Neural progenitor cell (in vitro differentiated cells): Measurements from ENCODE around the gene TVP23B. TPM values are rescaled to one million over a fixed set of nuclear protein-coding genes. Genes with fewer than 3 reads are reported as not detected.

Experiments used
- DNase-seq: peaks from one replicate; pipeline ENCODE4 v3.0.0-alpha.2; 2016; ENCODE audit warnings: low spot score
- H2AFZ ChIP-seq: fragments of 200-600 bp; sonication (generic); replicated peaks from 2 replicates; pipeline ENCODE4 v1.6.1; 2016; ENCODE audit warnings: antibody characterized with exemption
- H3F3A ChIP-seq: fragments of 200-600 bp; sonication (generic); 2 replicates; pipeline ENCODE4 v1.6.1; 2016; ENCODE audit warnings: antibody characterized with exemption, low read depth
- H3K27ac ChIP-seq: fragments of 200-600 bp; sonication (generic); 2 replicates; pipeline ENCODE4 v1.5.1; 2016; ENCODE audit warnings: mild to moderate bottlenecking
- H3K27me3 ChIP-seq: fragments of 200-600 bp; sonication (generic); 2 replicates; pipeline ENCODE4 v1.6.1; 2016; ENCODE audit warnings: mild to moderate bottlenecking, moderate library complexity
- H3K36me3 ChIP-seq: fragments of 200-600 bp; sonication (generic); 2 replicates; pipeline ENCODE4 v1.5.1; 2016
- H3K4me1 ChIP-seq: fragments of 200-600 bp; sonication (generic); 2 replicates; pipeline ENCODE4 v1.6.1; 2016; ENCODE audit warnings: mixed run types
- H3K4me2 ChIP-seq: fragments of 200-600 bp; sonication (generic); 2 replicates; pipeline ENCODE4 v1.6.1; 2016
- H3K4me3 ChIP-seq: fragments of 200-600 bp; sonication (generic); 2 replicates; pipeline ENCODE4 v1.5.1; 2016
- H3K79me2 ChIP-seq: fragments of 200-600 bp; sonication (generic); 2 replicates; pipeline ENCODE4 v1.6.1; 2016; ENCODE audit warnings: low read depth
- H3K9ac ChIP-seq: fragments of 200-600 bp; sonication (generic); 2 replicates; pipeline ENCODE4 v1.6.1; 2016
- H3K9me3 ChIP-seq: fragments of 200-600 bp; sonication (generic); 2 replicates; pipeline ENCODE4 v1.5.1; 2016; ENCODE audit warnings: low read depth
- H4K20me1 ChIP-seq: fragments of 200-600 bp; sonication (generic); 2 replicates; pipeline ENCODE4 v1.6.1; 2016; ENCODE audit warnings: low read depth
- H3K27ac Mint-ChIP-seq: 3 replicates; pipeline ENCODE4 v1.8.0; 2021; ENCODE audit warnings: mixed read lengths
- H3K27me3 Mint-ChIP-seq: 2 replicates; pipeline ENCODE4 v1.8.0; 2022; ENCODE audit warnings: low read depth, mild to moderate bottlenecking, inconsistent platforms, moderate library complexity, mixed read lengths; ENCODE audit not compliant: insufficient read depth
- H3K36me3 Mint-ChIP-seq: 3 replicates; pipeline ENCODE4 v1.8.0; 2021; ENCODE audit warnings: mixed read lengths
- H3K4me1 Mint-ChIP-seq: 3 replicates; pipeline ENCODE4 v1.8.0; 2021; ENCODE audit warnings: mixed read lengths
- H3K4me3 Mint-ChIP-seq: 3 replicates; pipeline ENCODE4 v1.8.0; 2021; ENCODE audit warnings: mild to moderate bottlenecking, moderate library complexity, mixed read lengths
- H3K9me3 Mint-ChIP-seq: 3 replicates; pipeline ENCODE4 v1.8.0; 2020; ENCODE audit warnings: mixed read lengths
- CTCF ChIP-seq: fragments of 200-600 bp; sonication (generic); IDR thresholded peaks from 2 replicates; pipeline ENCODE4 v1.5.1; 2017; ENCODE audit warnings: antibody characterized with exemption, mild to moderate bottlenecking
- EZH2 ChIP-seq: fragments of 200-600 bp; sonication (generic); IDR thresholded peaks from 2 replicates; pipeline ENCODE4 v1.6.1; 2017; ENCODE audit warnings: antibody characterized with exemption, mild to moderate bottlenecking, moderate library complexity
- EZH2phosphoT487 ChIP-seq: fragments of 200-600 bp; sonication (generic); IDR thresholded peaks from 2 replicates; pipeline ENCODE4 v1.6.1; 2017; ENCODE audit warnings: antibody characterized with exemption
- total RNA-seq: library from RNA; depleted of rRNA; stranded (reverse); fragments of >200 nt; gene quantifications from 2 replicates; pipeline ENCODE4 v1.2.3, GENCODE V29; 2015; ENCODE audit warnings: low replicate concordance

TVP23B gene
- total RNA-seq, 1 donor from 2014 or later, result 49.6 TPM

GRCh38 chr17:18850679-18851078 lies 69.7 kb downstream of the TVP23B start:
- Mint-ChIP-seq H3K27me3 (peaks cover 2% of the 10 kb centered on the region), H3K27ac (no peak overlapping the region)
- no peak for TF ChIP-seq CTCF
- no peak for TF ChIP-seq EZH2
- TF ChIP-seq EZH2phosphoT487, result no peak

GRCh38 chr17:18851201-18851600 lies 70.2 kb downstream of the TVP23B start:
- Histone ChIP-seq H3F3A (peaks cover 12% of the 10 kb centered on the region), H3K27ac (no peak overlapping the region), H3K4me3 (no peak overlapping the region), H3K79me2 (peaks cover 15% of the 10 kb centered on the region), H3K9ac (no peak overlapping the region), H3K27me3 (no peaks in the 10 kb centered on the region), H4K20me1 (no peaks in the 10 kb centered on the region), H2AFZ (no peak overlapping the region), H3K4me2 (no peak overlapping the region), H3K9me3 (no peaks in the 10 kb centered on the region), H3K4me1 (peaks cover 6% of the 10 kb centered on the region), H3K36me3 (no peaks in the 10 kb centered on the region)
- Mint-ChIP-seq H3K9me3 (no peaks in the 10 kb centered on the region), H3K4me1 (peaks cover 16% of the 10 kb centered on the region), H3K27me3 (peaks cover 4% of the 10 kb centered on the region), H3K36me3 (no peaks in the 10 kb centered on the region), H3K27ac (no peak overlapping the region), H3K4me3 (no peak overlapping the region)
- TF ChIP-seq EZH2phosphoT487 (no peak), EZH2 (no peak), CTCF (no peak)
- no peak for DNase-seq

More at GRCh38 chr17:18850679-18851078, 69.7 kb downstream of the TVP23B start:
- Histone ChIP-seq H4K20me1 (no peaks in the 10 kb centered on the region), H3K4me3 (no peak overlapping the region), H3K79me2 (peaks cover 14% of the 10 kb centered on the region), H3K4me2 (no peak overlapping the region), H3K4me1 (peaks cover 6% of the 10 kb centered on the region), H3K9me3 (no peaks in the 10 kb centered on the region), H2AFZ (no peak overlapping the region), H3F3A (peaks cover 8% of the 10 kb centered on the region), H3K27ac (no peak overlapping the region), H3K36me3 (no peaks in the 10 kb centered on the region), H3K9ac (no peak overlapping the region), H3K27me3 (no peaks in the 10 kb centered on the region)
- Mint-ChIP-seq H3K4me1 (peaks cover 11% of the 10 kb centered on the region), H3K36me3 (no peaks in the 10 kb centered on the region), H3K9me3 (no peaks in the 10 kb centered on the region), H3K4me3 (no peak overlapping the region)
- no peak for DNase-seq

- peaks cover 28% of the 10 kb centered on the region for H3K4me1 Mint-ChIP-seq
- DNase-seq, result no peak
- peak overlapping the region; percentile 100 for H3K4me2 ChIP-seq
Observed at GRCh38 chr17:18854956-18855355, 74.0 kb downstream of the TVP23B start.

More at GRCh38 chr17:18854956-18855355, 74.0 kb downstream of the TVP23B start:
- peak overlapping the region; percentile 95 for H3K4me3 Mint-ChIP-seq
- H3K27me3 Mint-ChIP-seq, result peaks cover 4% of the 10 kb centered on the region
- peaks cover 24% of the 10 kb centered on the region for H3F3A ChIP-seq
- no peaks in the 10 kb centered on the region for H3K9me3 ChIP-seq
- H3K27ac Mint-ChIP-seq, result no peak overlapping the region
- H3K36me3 ChIP-seq, result no peaks in the 10 kb centered on the region
- no peaks in the 10 kb centered on the region for H3K9me3 Mint-ChIP-seq
- peaks cover 2% of the 10 kb centered on the region for H3K36me3 Mint-ChIP-seq
- H4K20me1 ChIP-seq, result peaks cover 8% of the 10 kb centered on the region
- H3K79me2 ChIP-seq, result peaks cover 34% of the 10 kb centered on the region
- H3K4me1 ChIP-seq, result peaks cover 11% of the 10 kb centered on the region
- no peak overlapping the region for H3K27ac ChIP-seq
- peak overlapping the region; percentile 91 for H3K4me3 ChIP-seq
- no peak overlapping the region for H2AFZ ChIP-seq
- no peak overlapping the region for H3K9ac ChIP-seq
- TF ChIP-seq EZH2 (no peak), EZH2phosphoT487 (no peak), CTCF (no peak)
- H3K27me3 ChIP-seq, result no peaks in the 10 kb centered on the region
